ENCODE results near the gene PIK3R4.
A peak's percentile ranks its signal among the peaks of the same experiment; 100 is the strongest.

Gene PIK3R4

GRCh38 chr3:130739848-130740247 lies 6.8 kb downstream of the PIK3R4 start:
- no peak for DNase-seq

DNA sequence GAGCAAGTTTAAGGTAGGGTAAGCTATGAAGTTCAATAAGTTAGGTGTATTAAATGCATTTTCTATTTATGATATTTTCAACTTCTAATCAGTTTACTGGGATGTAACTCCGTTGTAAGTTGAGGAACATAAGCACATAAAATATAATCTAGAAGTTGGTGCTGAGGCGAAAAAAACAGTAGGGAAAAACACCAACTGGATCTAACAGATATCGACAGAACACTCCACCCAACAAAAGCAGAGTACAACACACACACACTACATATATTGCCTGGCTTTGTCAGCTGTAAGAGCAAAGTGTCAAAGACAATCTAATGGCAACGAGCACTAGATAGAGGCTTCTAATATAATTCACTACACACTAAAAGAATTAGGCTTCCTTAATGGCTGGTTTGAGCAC lies 8.4 kb downstream of the PIK3R4 start:
- DNase-seq = no peak

- peak; percentile 24 for DNase-seq
Observed at GRCh38 chr3:130737622-130738021, 9.0 kb downstream of the PIK3R4 start.

- DNase-seq = no peak
Observed at GRCh38 chr3:130733236-130733875, 13.3 kb downstream of the PIK3R4 start.

- DNase-seq = no peak
Observed at GRCh38 chr3:130732501-130732900, 14.1 kb downstream of the PIK3R4 start.

DNA sequence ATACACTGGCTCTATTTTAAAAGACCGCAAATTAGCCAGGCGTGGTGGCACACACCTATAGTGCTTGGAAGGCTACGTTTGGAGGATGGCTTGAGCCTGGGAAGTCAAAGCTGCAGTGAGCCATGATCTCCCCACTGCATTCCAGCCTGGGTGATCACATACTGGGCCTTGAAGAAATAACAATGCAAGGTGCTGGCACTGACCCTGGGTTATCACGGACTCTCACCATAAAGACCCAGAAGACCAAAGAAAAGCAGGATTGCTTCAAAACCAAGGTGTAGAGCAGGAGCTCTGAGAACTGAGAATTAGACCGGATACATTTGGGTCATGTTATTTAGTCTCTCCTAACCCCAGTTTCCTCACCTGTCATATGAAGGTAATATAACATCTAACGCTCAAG lies 14.8 kb downstream of the PIK3R4 start:
- DNase-seq = no peak

GRCh38 chr3:130729154-130729553 lies 17.5 kb downstream of the PIK3R4 start:
- DNase-seq = no peak

DNA sequence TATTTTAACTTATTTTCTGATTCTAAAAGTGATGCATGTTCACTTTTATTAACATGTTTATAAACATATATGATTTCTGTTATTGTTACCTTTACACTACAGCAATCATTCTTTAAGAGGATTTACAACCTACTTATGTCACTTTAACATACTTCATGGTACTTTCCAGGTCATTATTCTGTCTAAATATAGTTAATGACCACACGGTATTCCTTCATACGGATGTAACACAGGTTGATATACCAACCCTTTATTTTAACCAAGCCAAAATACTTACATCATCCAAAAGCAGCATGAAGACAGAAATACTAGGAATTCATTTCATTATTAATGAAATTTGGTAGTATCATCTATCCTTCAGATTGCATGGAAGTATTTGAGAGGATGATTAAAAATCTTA lies 18.6 kb downstream of the PIK3R4 start:
- DNase-seq = no peak

- DNase-seq = no peak
Observed at GRCh38 chr3:130725746-130726145, 20.9 kb downstream of the PIK3R4 start.

DNA sequence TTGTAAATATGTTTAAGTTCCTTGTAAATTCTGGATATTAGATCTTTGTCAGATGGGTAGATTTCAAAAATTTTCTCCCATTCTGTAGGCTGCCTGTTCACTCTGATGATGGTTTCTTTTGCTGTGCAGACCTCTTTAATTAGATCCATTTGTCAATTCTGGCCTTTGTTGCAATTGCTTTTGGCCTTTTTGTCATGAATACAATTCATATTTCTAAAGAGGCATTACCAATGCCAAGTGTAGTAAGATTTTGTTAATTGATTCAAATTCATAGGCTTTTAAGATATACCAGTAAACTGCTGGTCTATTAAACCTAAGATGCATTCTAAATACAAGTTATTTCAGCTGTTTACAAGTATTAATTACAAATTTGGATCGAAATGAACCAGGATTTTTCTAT lies 31.0 kb downstream of the PIK3R4 start:
- DNase-seq = no peak

DNA sequence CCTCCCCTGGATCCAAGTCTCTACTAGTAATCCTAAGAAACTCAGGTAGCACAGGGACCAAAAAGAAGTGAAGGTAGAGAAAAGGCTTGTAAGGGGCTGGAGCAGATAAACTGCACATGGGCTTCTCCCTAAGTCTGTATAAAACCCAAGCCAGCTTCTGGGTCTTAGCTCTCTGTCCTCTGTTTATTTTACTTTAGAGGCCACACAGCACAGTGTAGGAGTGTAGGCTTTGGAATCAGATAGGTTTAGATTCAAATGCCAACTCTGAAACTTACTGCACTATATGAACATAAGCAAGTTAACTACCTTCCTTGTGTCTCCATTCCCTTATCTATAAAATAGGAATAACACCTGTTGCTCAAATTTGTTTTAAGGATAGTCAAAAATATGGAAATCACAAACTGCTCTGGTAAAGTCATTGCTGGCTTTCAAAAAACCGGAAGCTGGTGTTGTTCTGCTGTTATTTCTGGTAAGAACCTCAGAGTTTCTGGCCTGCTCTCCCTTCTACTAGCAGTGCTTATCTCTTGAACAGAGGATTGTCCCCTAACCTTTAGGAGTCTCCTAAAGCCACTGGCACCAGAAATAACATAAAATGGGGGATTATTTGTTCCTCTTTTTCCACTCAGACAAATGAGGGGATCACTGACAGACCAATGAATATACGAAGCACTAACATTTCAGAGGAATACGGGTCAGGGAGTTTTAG lies 33.8 kb downstream of the PIK3R4 start:
- DNase-seq = no peak

DNA sequence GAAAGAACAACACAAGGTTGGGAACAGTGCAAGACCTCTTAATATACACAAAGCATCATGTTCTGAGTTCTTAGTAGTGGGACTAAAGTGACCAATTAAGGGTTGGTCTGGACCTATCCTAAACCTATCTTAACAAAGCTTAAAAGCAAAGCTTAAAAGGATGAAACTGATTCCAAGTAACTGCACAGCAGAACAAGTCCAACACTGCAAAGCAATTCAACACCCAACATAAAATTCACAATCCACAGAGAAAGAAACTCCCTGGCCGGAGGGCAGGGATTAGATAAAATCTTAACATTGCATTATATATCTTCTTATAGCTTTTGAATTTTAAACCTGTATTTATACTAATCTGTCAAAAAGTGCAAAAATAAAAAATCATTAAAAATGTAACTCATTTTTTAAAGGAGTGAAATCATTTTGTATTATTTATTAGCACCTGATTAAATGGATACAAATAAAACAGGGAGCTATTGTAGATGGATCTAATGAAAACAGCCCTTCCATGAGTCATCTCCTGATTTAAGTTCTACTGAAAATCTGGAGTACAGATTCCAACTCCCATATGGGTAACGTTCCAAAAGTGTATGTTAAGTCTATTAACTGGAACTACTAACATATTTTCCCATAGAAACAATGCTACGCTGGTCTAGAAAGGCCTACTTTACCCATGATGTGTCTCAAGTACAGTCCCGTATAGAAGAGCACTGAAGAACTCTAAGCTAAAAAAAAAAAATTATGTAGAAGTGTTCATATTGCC lies 34.9 kb downstream of the PIK3R4 start:
- no peak for DNase-seq

- no peak for DNase-seq
Observed at GRCh38 chr3:130709671-130710070, 37.0 kb downstream of the PIK3R4 start.

DNA sequence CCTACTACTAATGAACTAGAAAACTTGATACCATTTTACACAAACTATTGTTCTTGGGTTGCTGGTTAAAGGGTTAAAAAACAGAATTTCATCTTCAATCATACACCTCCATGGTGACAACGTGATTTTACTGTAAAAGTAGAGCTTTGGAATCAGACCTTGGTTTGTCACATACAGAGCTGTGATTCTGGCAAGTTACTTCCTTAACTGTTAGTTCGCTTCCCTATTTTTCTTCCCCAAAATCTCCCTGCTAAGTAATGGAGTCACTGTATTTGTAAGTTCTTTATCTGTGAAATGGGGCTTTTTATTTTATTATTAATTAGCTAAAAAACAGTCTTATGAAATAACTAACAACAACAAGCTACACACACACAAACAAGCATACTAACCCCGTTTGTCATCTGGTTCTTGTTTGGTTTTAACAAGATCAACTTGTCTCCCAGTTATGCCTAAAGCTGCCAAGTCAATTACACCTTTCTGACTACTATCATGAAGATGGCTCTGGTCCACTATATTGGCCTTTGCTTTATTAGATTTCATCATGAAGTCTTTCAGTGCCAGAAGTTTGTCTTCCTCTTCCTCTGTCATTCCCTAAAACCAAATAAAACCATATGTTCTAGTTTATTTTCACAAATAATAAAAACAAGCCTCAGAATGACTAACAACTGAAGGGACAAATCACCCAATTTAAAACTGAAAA lies 38.6 kb downstream of the PIK3R4 start:
- no peak for DNase-seq

GRCh38 chr3:130705501-130705900 lies 41.1 kb downstream of the PIK3R4 start:
- DNase-seq = no peak

GRCh38 chr3:130702985-130703384 lies 43.6 kb downstream of the PIK3R4 start:
- no peak for DNase-seq

GRCh38 chr3:130700541-130700940 lies 46.1 kb downstream of the PIK3R4 start:
- DNase-seq = no peak

- DNase-seq = peak; percentile 52
Observed at GRCh38 chr3:130699765-130700164, 46.9 kb downstream of the PIK3R4 start.

GRCh38 chr3:130693314-130693713 lies 53.3 kb downstream of the PIK3R4 start:
- no peak for DNase-seq

DNA sequence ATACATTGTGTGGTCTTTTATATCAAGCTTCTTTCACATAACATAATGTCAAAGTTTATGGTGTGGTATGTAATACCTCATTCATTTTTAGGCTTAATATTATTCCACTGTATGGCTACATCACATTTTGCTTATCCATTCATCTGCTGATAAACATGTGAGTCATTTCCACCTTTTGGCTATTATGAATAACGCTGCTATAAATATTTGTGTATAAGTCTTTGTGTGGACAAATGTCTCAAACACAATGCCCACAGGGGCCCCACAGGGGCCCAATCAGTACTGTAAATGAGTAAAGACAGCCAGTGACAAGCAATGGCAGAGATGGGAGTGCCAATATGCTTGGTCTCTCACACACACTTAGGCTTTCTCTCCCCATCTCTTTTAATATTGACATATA lies 54.2 kb downstream of the PIK3R4 start:
- peak; percentile 15 for DNase-seq

DNA sequence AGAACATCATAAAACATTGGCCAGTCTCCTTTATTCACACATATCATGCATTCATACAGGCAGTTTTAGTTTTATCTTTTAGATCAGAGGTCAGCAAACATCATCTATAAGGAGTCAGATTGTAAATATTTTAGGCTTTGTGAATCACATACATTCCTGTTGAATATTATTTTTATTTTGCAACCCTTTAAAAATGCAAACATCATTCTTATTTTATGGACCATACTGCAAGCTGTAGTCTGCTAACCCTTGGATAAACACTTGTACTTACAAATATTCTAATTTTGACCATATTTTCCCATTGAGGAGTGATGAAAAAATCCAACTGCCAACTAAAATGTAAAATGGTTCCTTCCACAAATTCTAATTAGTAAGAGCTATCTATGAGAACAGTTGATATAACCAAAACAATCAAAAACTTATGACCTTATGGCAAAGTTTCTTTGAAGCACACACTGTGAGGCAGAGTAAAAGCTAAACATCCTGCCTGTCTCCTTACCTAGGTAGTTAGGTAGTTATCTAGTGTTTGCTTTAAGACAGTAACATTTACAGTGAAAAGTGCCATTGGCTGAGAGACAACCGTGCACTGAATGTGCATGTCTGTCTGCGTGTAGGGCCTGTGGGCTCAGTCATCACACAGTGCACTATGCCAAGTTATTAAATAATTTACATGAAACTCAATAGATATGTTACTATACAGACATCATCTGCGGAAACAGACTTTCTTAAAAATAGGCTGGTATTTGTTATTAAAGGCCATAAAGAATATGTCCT lies 57.7 kb downstream of the PIK3R4 start:
- DNase-seq = no peak

DNA sequence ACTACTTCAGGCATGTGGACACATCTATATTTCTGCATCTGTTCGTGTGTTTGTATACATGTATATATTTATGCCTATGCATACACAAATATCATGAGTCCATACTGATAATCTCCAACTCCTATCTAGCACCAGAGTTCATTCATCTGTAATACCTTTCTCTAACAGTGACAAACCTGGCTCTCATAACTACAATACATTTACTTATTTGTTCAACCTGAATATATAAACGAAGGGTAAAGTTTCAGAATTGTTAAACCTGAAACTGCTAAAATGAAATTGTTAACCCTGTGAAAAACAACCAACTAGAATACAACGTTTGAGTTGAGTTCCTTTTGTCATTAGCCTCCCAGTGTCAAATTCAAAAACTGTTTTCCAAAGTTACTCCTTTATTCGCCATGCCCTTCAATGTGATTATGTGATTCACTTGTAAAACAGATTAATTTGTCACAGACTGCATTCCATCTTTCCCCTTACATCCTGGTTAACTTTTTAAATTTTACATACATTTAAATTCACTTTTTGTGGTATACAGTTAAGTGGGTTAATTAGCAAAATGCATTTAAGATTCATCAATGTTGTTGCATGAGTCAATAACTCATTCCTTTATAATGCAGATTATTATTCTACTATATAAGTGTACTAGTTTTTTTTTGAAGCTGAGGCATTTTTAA lies 58.5 kb downstream of the PIK3R4 start:
- DNase-seq = peak; percentile 36
